Kidney tubule cell (primary cell): Measurements from ENCODE around the gene FAM174B.
"Not testable (repeated sequence)": the region's sequence is repeated elsewhere in the genome, so short reads cannot be mapped to it uniquely, and the experiment has no call there.

Experiments used
- DNase-seq: peaks from one replicate; pipeline ENCODE4 v3.0.0-alpha.2; 2018; ENCODE audit warnings: low spot score

Gene FAM174B

GRCh38 chr15:92617549-92618520 is 37.7 kb downstream of the FAM174B start:
- peak; percentile 45 for DNase-seq

GRCh38 chr15:92616621-92617548 is 38.7 kb downstream of the FAM174B start:
- no peak for DNase-seq

- no peak for DNase-seq
Observed at GRCh38 chr15:92614791-92615785, 40.5 kb downstream of the FAM174B start.

- no peak for DNase-seq
Observed at GRCh38 chr15:92614301-92614700, 41.3 kb downstream of the FAM174B start.

GRCh38 chr15:92613841-92614240 is 41.7 kb downstream of the FAM174B start:
- DNase-seq = no peak

GRCh38 chr15:92612891-92613290 is 42.7 kb downstream of the FAM174B start:
- DNase-seq = no peak

- no peak for DNase-seq
Observed at GRCh38 chr15:92611995-92612745, 43.4 kb downstream of the FAM174B start.

- DNase-seq = no peak
Observed at GRCh38 chr15:92611150-92611549, 44.4 kb downstream of the FAM174B start.

GRCh38 chr15:92610101-92610520 is 45.5 kb downstream of the FAM174B start:
- DNase-seq = no peak

- no peak for DNase-seq
Observed at GRCh38 chr15:92608866-92609700, 46.5 kb downstream of the FAM174B start.

GRCh38 chr15:92606836-92607150 is 48.8 kb downstream of the FAM174B start:
- DNase-seq = not testable (repeated sequence)

- no peak for DNase-seq
Observed at GRCh38 chr15:92606126-92606835, 49.3 kb downstream of the FAM174B start.

- no peak for DNase-seq
Observed at GRCh38 chr15:92605225-92605944, 50.2 kb downstream of the FAM174B start.

GRCh38 chr15:92603743-92604470 is 51.7 kb downstream of the FAM174B start:
- no peak for DNase-seq

- no peak for DNase-seq
Observed at GRCh38 chr15:92603278-92603677, 52.3 kb downstream of the FAM174B start.

- DNase-seq = no peak
Observed at GRCh38 chr15:92602267-92602593, 53.3 kb downstream of the FAM174B start.

- DNase-seq = no peak
Observed at GRCh38 chr15:92601592-92602266, 53.8 kb downstream of the FAM174B start.
